Calu3 (cell line): ENCODE data around the gene CEBPZ. TPM values are rescaled to one million over a fixed set of nuclear protein-coding genes. Genes with fewer than 3 reads are reported as not detected.
A peak's percentile ranks its signal among the peaks of the same experiment; 100 is the strongest.

ENCODE experiments used
- Bru-seq: library from RNA; stranded (reverse); fragments of 400-500 nt; gene quantifications from one replicate; lab custom pipeline; 2021; lab: Mats Ljungman, UMichigan
- BruChase-seq, 2 experiments: library from RNA; stranded (reverse); fragments of 400-500 nt; gene quantifications; one replicate each; lab custom pipeline; 2021; lab: Mats Ljungman, UMichigan
- BruUV-seq: library from RNA; stranded (reverse); fragments of 400-500 nt; replicated peaks from 2 replicates; lab custom pipeline; 2021; lab: Mats Ljungman, UMichigan
- CTCF ChIA-PET: fragments of 300-600 bp; sonication (Branson Sonifier 250); formaldehyde crosslinking; loops from one replicate; lab custom pipeline; 2022; ENCODE audit warnings: antibody characterized with exemption; lab: Charles Lee
- DNase-seq: peaks from one replicate; pipeline ENCODE4 v3.0.0; 2022
- H3K27ac Mint-ChIP-seq: one replicate; pipeline ENCODE4 v1.8.0; 2022; ENCODE audit warnings: mixed read lengths; ENCODE audit not compliant: unreplicated experiment
- H3K27me3 Mint-ChIP-seq: one replicate; pipeline ENCODE4 v1.8.0; 2022; ENCODE audit warnings: mixed read lengths; ENCODE audit not compliant: unreplicated experiment
- H3K36me3 Mint-ChIP-seq: one replicate; pipeline ENCODE4 v1.8.0; 2022; ENCODE audit warnings: mild to moderate bottlenecking, moderate library complexity, mixed read lengths; ENCODE audit not compliant: insufficient read depth, unreplicated experiment
- H3K4me1 Mint-ChIP-seq: one replicate; pipeline ENCODE4 v1.8.0; 2022; ENCODE audit warnings: mild to moderate bottlenecking, low read depth, mixed read lengths; ENCODE audit not compliant: unreplicated experiment
- H3K4me3 Mint-ChIP-seq: one replicate; pipeline ENCODE4 v1.8.0; 2022; ENCODE audit warnings: mild to moderate bottlenecking, low read depth, moderate library complexity, mixed read lengths; ENCODE audit not compliant: unreplicated experiment
- H3K9me3 Mint-ChIP-seq: one replicate; pipeline ENCODE4 v1.8.0; 2022; ENCODE audit warnings: low read depth, mixed read lengths; ENCODE audit not compliant: unreplicated experiment
- CTCF ChIP-seq: fragments of 200-600 bp; IDR thresholded peaks from one replicate; pipeline ENCODE4 v1.8.0; 2022; ENCODE audit warnings: antibody characterized with exemption; ENCODE audit not compliant: unreplicated experiment
- intact Hi-C: fragments of 100-400 bp; cut with micrococcal nuclease; formaldehyde crosslinking; loops from one replicate; pipeline ENCODE4 v1.10.0; 2022; ENCODE audit not compliant: unreplicated experiment
- long read RNA-seq: library from polyadenylated mRNA; stranded (forward); transcript quantifications from one replicate; pipeline ENCODE4 v2.0.0, GENCODE V29; 2022
- total RNA-seq: library from RNA; stranded (reverse); gene quantifications from 2 replicates; pipeline ENCODE4 v1.2.3, GENCODE V29; 2022

Gene CEBPZ
- total RNA-seq (60.7 and 64.9 TPM in 2 replicates), Bru-seq, nascent RNA (percentile 92 among the genes with signal in this experiment), BruChase-seq, experiment 1, labeled RNA remaining after a 6-hour chase (percentile 87 among the genes with signal in this experiment), BruChase-seq, experiment 2, labeled RNA remaining after a 2-hour chase (percentile 92 among the genes with signal in this experiment)
- long read RNA-seq, transcript CEBPZ-201 (16 exons, 3,463 nt), result major isoform, 79 of 120 reads
- long read RNA-seq, partial matches to known transcripts, result 3 of 120 reads
- long read RNA-seq, other reads (novel, unspliced or antisense), result 38 of 120 reads

GRCh38 chr2:37231241-37232130, at the start of gene CEBPZ, which contains the start of gene NDUFAF7:
Gene CEBPZ, minus strand, starts transcription at chr2:37231596. Its CDS starts 29 bp downstream, at chr2:37231567.
Gene NDUFAF7, plus strand, starts transcription at chr2:37231658. Its CDS starts 48 bp downstream, at chr2:37231706.
- Mint-ChIP-seq H3K27ac (no peak within 1 kb of the TSS), H3K4me3 (no peak within 1 kb of the TSS), H3K36me3 (peaks cover 6% of the 10 kb centered on the region), H3K9me3 (no peaks in the 10 kb centered on the region), H3K27me3 (no peaks in the 10 kb centered on the region), H3K4me1 (peaks cover 9% of the 10 kb centered on the region)
- intact Hi-C loops, result loop anchor here (5.0 kb wide), 1 partner anchor 84 kb away; no protein-coding TSS in a partner anchor
- no peak for TF ChIP-seq CTCF
- peak; percentile 88 for DNase-seq
- CTCF ChIA-PET, result interaction anchor here (0.6 kb wide), 1 partner anchor 713 kb away, joined by 3 read pairs; no protein-coding TSS in a partner anchor
- BruUV-seq, result TSS peak; percentile 64

- Mint-ChIP-seq H3K9me3 (no peaks in the 10 kb centered on the region), H3K27ac (no peak overlapping the region), H3K4me1 (no peaks in the 10 kb centered on the region), H3K36me3 (peaks cover 10% of the 10 kb centered on the region), H3K27me3 (no peaks in the 10 kb centered on the region), H3K4me3 (no peak overlapping the region)
- TF ChIP-seq CTCF, result no peak
- intact Hi-C loops, result no loop called here
- DNase-seq, result no peak
- no TSS peak for BruUV-seq
- CTCF ChIA-PET, result no interaction called here
Observed at GRCh38 chr2:37276291-37276690, 44.9 kb upstream of the CEBPZ start.

GRCh38 chr2:37274359-37274965, 43.1 kb upstream of the CEBPZ start:
- BruUV-seq, result no TSS peak
- CTCF ChIA-PET, result no interaction called here
- DNase-seq, result no peak
- Mint-ChIP-seq H3K27ac (no peak overlapping the region), H3K36me3 (peaks cover 10% of the 10 kb centered on the region), H3K4me3 (no peak overlapping the region), H3K4me1 (no peaks in the 10 kb centered on the region), H3K9me3 (no peaks in the 10 kb centered on the region), H3K27me3 (no peaks in the 10 kb centered on the region)
- TF ChIP-seq CTCF, result no peak
- intact Hi-C loops, result no loop called here
